Measurements from ENCODE around the gene FAM13A.

GRCh38 chr4:88788895-88789294 is 268.1 kb downstream of the FAM13A start:
- no peak for TF ChIP-seq CTCF (IDR thresholded peaks at IDR 0.05; ENCODE audit: poor library complexity, severe bottlenecking)
- TF ChIP-seq POLR2AphosphoS5 (IDR thresholded peaks at IDR 0.05), result no peak
- no peak for TF ChIP-seq EP300 (conservative IDR thresholded peaks at IDR 0.05; ENCODE audit: poor library complexity, severe bottlenecking)
- no peak for TF ChIP-seq REST (IDR thresholded peaks at IDR 0.05; ENCODE audit: borderline replicate concordance)
- TF ChIP-seq SMC3 (conservative IDR thresholded peaks at IDR 0.05; ENCODE audit: poor library complexity), result no peak
- TF ChIP-seq EZH2 (IDR thresholded peaks at IDR 0.05; ENCODE audit: borderline replicate concordance, insufficient read depth, low read length, poor library complexity, severe bottlenecking), result no peak
- no peak for TF ChIP-seq TAF1 (IDR thresholded peaks at IDR 0.05; ENCODE audit: low read depth)
